T-cell (primary cell): ENCODE results near the gene CENPO. TPM values are rescaled to one million over a fixed set of nuclear protein-coding genes. Genes with fewer than 3 reads are reported as not detected.

Experiments
- ATAC-seq, 4 experiments: fragments of 200-7000 bp in 3 of 4; fragments of 150-1000 bp in 1 of 4; cut with Tn5 transposase; replicated peaks in 1 of 4; 1 replicate in 3 of 4; 2 replicates in 1 of 4; pipeline ENCODE4 v1.10.0; 2021; ENCODE audit warnings: moderate library complexity in 3 of 4, mild to moderate bottlenecking in 2 of 4, moderate number of reproducible peaks in 1 of 4
- CTCF ChIA-PET, 2 donors: fragments of 300-600 bp; sonication (Branson Sonifier 250); formaldehyde crosslinking; loops; one replicate each; lab custom pipeline; 2022; ENCODE audit warnings: antibody characterized with exemption in 2 of 2; lab: Charles Lee
- POLR2A ChIA-PET, 2 donors: fragments of 300-600 bp; sonication (Branson Sonifier 250); formaldehyde crosslinking; loops; one replicate each; lab custom pipeline; 2022; ENCODE audit warnings: antibody characterized with exemption in 2 of 2; lab: Charles Lee
- DNase-seq, 35 experiments: peaks; one replicate each; pipeline versions ENCODE4 v3.0.0 to v3.0.0-alpha.2; 2013 to 2023
- H3K27ac ChIP-seq: one replicate; pipeline ENCODE4 v1.5.1; 2013; ENCODE audit warnings: low read length
- H3K27me3 ChIP-seq, 2 experiments: replicated peaks in 1 of 2; 1 replicate in 1 of 2; 2 replicates in 1 of 2; pipeline versions ENCODE4 v1.6.1 to v1.7.0; 2013; ENCODE audit warnings: low read length in 1 of 2, mixed read lengths in 1 of 2; ENCODE audit not compliant: control insufficient read depth in 2 of 2, insufficient read depth in 2 of 2; ENCODE audit errors: extremely low read depth in 1 of 2
- H3K36me3 ChIP-seq, 2 donors: 1 replicate in 1 of 2; 2 replicates in 1 of 2; pipeline versions ENCODE4 v1.6.1 to v1.7.0; 2013; ENCODE audit warnings: low read length in 1 of 2; ENCODE audit not compliant: control insufficient read depth in 2 of 2, insufficient read depth in 1 of 2; ENCODE audit errors: extremely low read depth in 1 of 2
- H3K4me1 ChIP-seq, 2 experiments: 1 replicate in 1 of 2; 2 replicates in 1 of 2; pipeline versions ENCODE4 v1.6.1 to v1.7.0; 2013; ENCODE audit warnings: low read length in 2 of 2, mixed read lengths in 1 of 2; ENCODE audit not compliant: insufficient read depth in 2 of 2, control insufficient read depth in 1 of 2; ENCODE audit errors: extremely low read depth in 1 of 2
- H3K4me3 ChIP-seq, 2 donors: 1 replicate in 1 of 2; 2 replicates in 1 of 2; pipeline versions ENCODE4 v1.5.1 to v1.7.0; 2013; ENCODE audit warnings: mild to moderate bottlenecking in 2 of 2, low read length in 1 of 2, moderate library complexity in 1 of 2; ENCODE audit not compliant: control insufficient read depth in 1 of 2; ENCODE audit errors: extremely low read depth in 1 of 2
- H3K9me3 ChIP-seq: 2 replicates; pipeline ENCODE4 v1.7.0; 2013
- H3K27ac Mint-ChIP-seq, 2 donors: one replicate each; pipeline ENCODE4 v1.8.0; 2020 to 2021; ENCODE audit warnings: mild to moderate bottlenecking in 2 of 2, mixed read lengths in 2 of 2
- H3K27me3 Mint-ChIP-seq, 2 donors: one replicate each; pipeline ENCODE4 v1.8.0; 2021 to 2022; ENCODE audit warnings: mixed read lengths in 2 of 2
- H3K36me3 Mint-ChIP-seq: one replicate; pipeline ENCODE4 v1.8.0; 2021; ENCODE audit warnings: mixed read lengths
- H3K4me1 Mint-ChIP-seq, 3 donors: one replicate each; pipeline ENCODE4 v1.8.0; 2020 to 2022; ENCODE audit warnings: mixed read lengths in 3 of 3, mild to moderate bottlenecking in 1 of 3
- H3K4me3 Mint-ChIP-seq, 3 donors: one replicate each; pipeline ENCODE4 v1.8.0; 2020 to 2022; ENCODE audit warnings: mild to moderate bottlenecking in 3 of 3, mixed read lengths in 3 of 3, moderate library complexity in 3 of 3
- H3K9me3 Mint-ChIP-seq, 3 donors: one replicate each; pipeline ENCODE4 v1.8.0; 2020 to 2022; ENCODE audit warnings: mixed read lengths in 3 of 3
- WGBS: methylation state at CpG from one replicate; pipeline ENCODE4 v1.1.5; 2013; ENCODE audit warnings: missing lambda C conversion rate; ENCODE audit not compliant: insufficient coverage; 5-methylcytosine and 5-hydroxymethylcytosine counted together
- total RNA-seq, 35 experiments: library from RNA in 6 of 35; stranded (reverse) in 6 of 35; fragments of 120-200 nt in 1 of 35; gene quantifications; one replicate each; pipeline versions ENCODE4 v1.2.1 to v1.2.4 and lab custom pipeline; 2013 to 2026

The CENPO gene
- total RNA-seq, 5 donors from 2014 or later (not counting 1 experiment from before 2014, with no cell fraction given): 4.8 to 8.4 (median 6.4) TPM

DNA sequence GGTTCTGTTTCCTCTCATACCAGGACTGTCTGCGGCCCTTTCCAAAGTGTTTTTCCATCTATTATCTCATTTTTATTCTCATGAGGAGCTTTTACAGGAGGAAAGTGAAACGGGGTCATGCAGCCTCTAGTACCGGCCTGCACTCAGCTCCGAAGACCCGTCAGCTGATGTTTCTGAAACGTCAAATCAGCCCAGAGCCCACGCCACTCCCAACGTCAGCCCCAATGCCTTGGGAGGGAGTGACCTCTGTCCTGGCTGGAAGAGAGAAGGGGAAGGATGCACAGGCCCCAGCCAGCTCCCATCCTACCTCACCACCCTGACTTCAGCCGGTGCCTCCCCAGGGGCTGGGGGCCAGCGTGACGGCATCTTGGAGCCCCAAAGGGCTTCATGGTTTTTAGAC lies 68.3 kb downstream of the CENPO start:
- Mint-ChIP-seq H3K9me3 (no peaks in the 10 kb centered on the region), H3K4me1 (no peaks in the 10 kb centered on the region), H3K36me3 (peaks cover 18% of the 10 kb centered on the region), H3K27me3 (no peaks in the 10 kb centered on the region), H3K27ac (no peak overlapping the region), H3K4me3 (no peak overlapping the region)
- CTCF ChIA-PET: no interaction called here
- no peaks in the 10 kb centered on the region for H3K4me1 ChIP-seq
- WGBS: 100% methylated on average over 3 of the region's 11 CpGs
- no peak for DNase-seq
- POLR2A ChIA-PET: interaction anchor here in 1 of 2 donors (0.6 kb wide), 1 partner anchor 30 kb away, joined by 6 read pairs; no protein-coding TSS in a partner anchor
- no peak overlapping the region for H3K27ac ChIP-seq
- H3K36me3 ChIP-seq: no peaks in the 10 kb centered on the region
- no peaks in the 10 kb centered on the region for H3K9me3 ChIP-seq
- H3K27me3 ChIP-seq: no peaks in the 10 kb centered on the region
- no peak for ATAC-seq
- no peak overlapping the region for H3K4me3 ChIP-seq

DNA sequence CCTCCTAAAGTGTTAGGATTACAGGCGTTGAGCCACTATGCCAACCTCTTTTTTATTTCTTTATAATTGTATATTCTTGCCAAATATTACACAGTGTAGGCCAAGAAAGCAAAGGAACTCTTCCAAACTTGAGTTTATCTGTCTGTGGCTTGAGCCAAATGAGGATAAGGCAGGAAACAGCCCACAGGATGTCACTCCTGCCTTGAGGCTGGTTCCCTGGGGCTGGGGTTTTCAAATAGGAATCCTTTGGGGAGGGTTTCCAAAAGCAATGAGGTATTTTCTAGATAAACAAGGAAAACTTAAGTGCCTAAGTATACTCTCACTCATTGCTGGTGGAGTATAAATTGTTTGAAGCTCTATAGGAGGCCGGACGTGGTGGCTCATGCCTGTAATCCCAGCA lies 70.4 kb downstream of the CENPO start:
- Mint-ChIP-seq H3K9me3 (peaks cover 0 to 2% (median 0%) of the 10 kb centered on the region in 3 donors), H3K36me3 (peaks cover 24% of the 10 kb centered on the region), H3K4me1 (no peaks in the 10 kb centered on the region), H3K27ac (no peak overlapping the region), H3K27me3 (no peaks in the 10 kb centered on the region), H3K4me3 (no peak overlapping the region)
- no peaks in the 10 kb centered on the region for H3K4me1 ChIP-seq
- no CpG with 5 or more reads among the region's 3 CpGs for WGBS
- H3K36me3 ChIP-seq: no peaks in the 10 kb centered on the region
- H3K4me3 ChIP-seq: no peak overlapping the region
- H3K9me3 ChIP-seq: no peaks in the 10 kb centered on the region
- no peak overlapping the region for H3K27ac ChIP-seq
- H3K27me3 ChIP-seq: no peaks in the 10 kb centered on the region
- ATAC-seq: no peak
- DNase-seq: no peak
- CTCF ChIA-PET: no interaction called here
- POLR2A ChIA-PET: no interaction called here

DNA sequence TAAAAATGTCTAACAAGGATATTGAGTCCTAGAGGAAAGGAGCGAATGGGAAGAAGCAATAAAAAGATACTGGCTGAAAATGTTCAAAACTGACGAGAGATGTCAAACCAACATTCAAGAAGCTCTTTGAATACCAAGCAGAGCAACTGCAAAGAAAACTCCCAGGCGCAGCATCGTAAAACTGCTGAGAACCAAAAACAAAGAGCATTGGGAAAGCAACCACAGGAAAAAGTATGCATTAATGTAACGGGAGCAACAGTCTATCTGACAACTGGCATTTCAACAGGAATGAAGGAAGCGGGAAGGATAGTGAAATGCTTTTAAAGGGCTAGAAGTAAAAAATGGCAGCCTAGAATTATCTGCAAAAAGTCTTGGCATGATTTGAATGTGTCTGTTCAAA lies 73.7 kb downstream of the CENPO start:
- ChIA-PET POLR2A (no interaction called here), CTCF (interaction anchor here in 1 of 2 donors (0.7 kb wide), 1 partner anchor 320 kb away, joined by 7 read pairs; no protein-coding TSS in a partner anchor)
- no peak overlapping the region for H3K27ac Mint-ChIP-seq
- H3K36me3 Mint-ChIP-seq: peaks cover 34% of the 10 kb centered on the region
- 84% methylated on average over 6 of the region's 6 CpGs for WGBS
- H3K9me3 Mint-ChIP-seq: peaks cover 0 to 2% (median 0%) of the 10 kb centered on the region in 3 donors
- no peaks in the 10 kb centered on the region for H3K27me3 ChIP-seq
- DNase-seq (no peak), ATAC-seq (no peak)
- no peak overlapping the region for H3K4me3 ChIP-seq
- no peak overlapping the region for H3K4me3 Mint-ChIP-seq
- no peak overlapping the region for H3K27ac ChIP-seq
- peaks cover 0 to 2% of the 10 kb centered on the region in 2 donors for H3K36me3 ChIP-seq
- no peaks in the 10 kb centered on the region for H3K27me3 Mint-ChIP-seq
- H3K4me1 Mint-ChIP-seq: no peaks in the 10 kb centered on the region
- H3K9me3 ChIP-seq: no peaks in the 10 kb centered on the region
- no peaks in the 10 kb centered on the region for H3K4me1 ChIP-seq

GRCh38 chr2:24870440-24870839 lies 77.2 kb downstream of the CENPO start:
- H3K4me3 ChIP-seq: no peak overlapping the region
- H3K27ac ChIP-seq: no peak overlapping the region
- Mint-ChIP-seq H3K27me3 (no peaks in the 10 kb centered on the region), H3K36me3 (peaks cover 30% of the 10 kb centered on the region), H3K4me1 (no peaks in the 10 kb centered on the region), H3K9me3 (peaks cover 0 to 2% (median 0%) of the 10 kb centered on the region in 3 donors), H3K27ac (no peak overlapping the region), H3K4me3 (no peak overlapping the region)
- ChIA-PET CTCF (no interaction called here), POLR2A (no interaction called here)
- WGBS: 95% methylated on average over 2 of the region's 5 CpGs
- ATAC-seq: no peak
- H3K36me3 ChIP-seq: peaks cover 0 to 4% of the 10 kb centered on the region in 2 donors
- H3K27me3 ChIP-seq: no peaks in the 10 kb centered on the region
- no peaks in the 10 kb centered on the region for H3K9me3 ChIP-seq
- no peaks in the 10 kb centered on the region for H3K4me1 ChIP-seq
- DNase-seq: no peak

- Mint-ChIP-seq H3K27ac (no peak overlapping the region), H3K4me3 (no peak overlapping the region), H3K36me3 (peaks cover 26% of the 10 kb centered on the region), H3K9me3 (peaks cover 0 to 2% (median 0%) of the 10 kb centered on the region in 3 donors), H3K4me1 (no peaks in the 10 kb centered on the region), H3K27me3 (no peaks in the 10 kb centered on the region)
- POLR2A ChIA-PET: interaction anchor here in 1 of 2 donors (0.6 kb wide), 1 partner anchor 843 kb away, joined by 16 read pairs; no protein-coding TSS in a partner anchor
- peaks cover 0 to 4% of the 10 kb centered on the region in 2 donors for H3K36me3 ChIP-seq
- no peaks in the 10 kb centered on the region for H3K9me3 ChIP-seq
- DNase-seq: no peak
- no peaks in the 10 kb centered on the region for H3K4me1 ChIP-seq
- 100% methylated on average over 6 of the region's 16 CpGs for WGBS
- H3K27ac ChIP-seq: no peak overlapping the region
- CTCF ChIA-PET: no interaction called here
- H3K27me3 ChIP-seq: no peaks in the 10 kb centered on the region
- no peak overlapping the region for H3K4me3 ChIP-seq
- no peak for ATAC-seq
These were observed 77.9 kb downstream of the CENPO start for GRCh38 chr2:24870891-24871705.

DNA sequence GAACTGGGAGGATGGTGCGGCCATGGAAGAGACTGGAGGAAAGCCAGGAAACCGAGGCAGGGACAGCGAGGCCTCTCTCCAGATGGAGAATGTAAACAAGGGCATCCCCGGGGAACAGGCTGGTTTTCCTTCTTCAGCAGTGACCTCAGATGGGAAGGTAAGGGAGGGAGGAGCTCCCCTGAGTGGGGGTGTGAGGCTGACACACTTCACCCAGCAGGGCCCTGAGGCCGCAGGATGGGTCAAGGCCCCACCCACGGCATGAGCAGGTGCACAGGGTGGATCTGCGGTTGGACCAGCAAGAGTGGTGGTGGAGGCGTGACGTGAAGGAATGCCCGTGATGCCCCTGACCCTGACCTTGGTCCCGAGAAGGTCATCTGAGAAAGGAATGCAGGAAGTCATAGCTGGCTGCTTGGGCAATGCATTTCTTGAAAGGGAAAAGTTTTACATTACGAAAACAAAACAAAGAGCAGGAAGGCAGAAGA lies 78.7 kb downstream of the CENPO start:
- Histone ChIP-seq H3K27me3 (no peaks in the 10 kb centered on the region), H3K4me1 (no peaks in the 10 kb centered on the region), H3K27ac (no peak overlapping the region), H3K36me3 (peaks cover 0 to 4% of the 10 kb centered on the region in 2 donors), H3K4me3 (no peak overlapping the region), H3K9me3 (no peaks in the 10 kb centered on the region)
- no peaks in the 10 kb centered on the region for H3K27me3 Mint-ChIP-seq
- H3K9me3 Mint-ChIP-seq: peaks cover 0 to 2% (median 0%) of the 10 kb centered on the region in 3 donors
- ATAC-seq (no peak), DNase-seq (no peak)
- no peak overlapping the region for H3K4me3 Mint-ChIP-seq
- no peak overlapping the region for H3K27ac Mint-ChIP-seq
- POLR2A ChIA-PET: no interaction called here
- CTCF ChIA-PET: no interaction called here
- H3K4me1 Mint-ChIP-seq: no peaks in the 10 kb centered on the region
- peaks cover 22% of the 10 kb centered on the region for H3K36me3 Mint-ChIP-seq
- 93% methylated on average over 12 of the region's 12 CpGs for WGBS
